GM12892 (cell line): ENCODE measurements around the gene NAA35.
"Not testable (repeated sequence)": the region's sequence is repeated elsewhere in the genome, so short reads cannot be mapped to it uniquely, and the experiment has no call there.

ENCODE experiments used
- DNase-seq: peaks from one replicate; pipeline ENCODE4 v3.0.0; 2011; ENCODE audit not compliant: insufficient read length
- FAIRE-seq: peaks from 2 replicates; lab custom pipeline; 2011; peaks lifted over from hg19 to GRCh38; lab: Jason Lieb, UNC
- POLR2A ChIP-seq: IDR thresholded peaks from 2 replicates; pipeline ENCODE4 v1.6.1; 2011; ENCODE audit warnings: low read depth, low read length, control low read depth
- POLR2AphosphoS5 ChIP-seq: IDR thresholded peaks from 2 replicates; pipeline ENCODE4 v1.6.1; 2011; ENCODE audit warnings: low read depth, low read length, control low read depth
- TAF1 ChIP-seq: IDR thresholded peaks from 2 replicates; pipeline ENCODE4 v1.6.1; 2011; ENCODE audit warnings: low read depth, mild to moderate bottlenecking, control low read depth, low read length, borderline replicate concordance

NAA35 gene

GRCh38 chr9:85960688-85961093, 19.7 kb downstream of the NAA35 start:
- DNase-seq (no peak), FAIRE-seq (no peak)
- TF ChIP-seq TAF1 (no peak), POLR2AphosphoS5 (no peak), POLR2A (no peak)

GRCh38 chr9:85964526-85964925, 23.6 kb downstream of the NAA35 start:
- DNase-seq (no peak), FAIRE-seq (no peak)
- no peak for TF ChIP-seq POLR2A
- TF ChIP-seq TAF1 = no peak
- TF ChIP-seq POLR2AphosphoS5 = no peak

- no peak for FAIRE-seq
- DNase-seq = no peak
- TF ChIP-seq POLR2A (no peak), POLR2AphosphoS5 (no peak), TAF1 (no peak)
Observed at GRCh38 chr9:85964949-85965348, 24.0 kb downstream of the NAA35 start.

GRCh38 chr9:85969727-85970126, 28.8 kb downstream of the NAA35 start:
- FAIRE-seq (no peak), DNase-seq (no peak)
- no peak for TF ChIP-seq POLR2A
- TF ChIP-seq POLR2AphosphoS5 = no peak
- TF ChIP-seq TAF1 = no peak

GRCh38 chr9:85971731-85972130, 30.8 kb downstream of the NAA35 start:
- TF ChIP-seq POLR2AphosphoS5 (no peak), TAF1 (no peak), POLR2A (no peak)
- no peak for FAIRE-seq
- DNase-seq = no peak

- no peak for TF ChIP-seq POLR2A
- no peak for TF ChIP-seq TAF1
- no peak for TF ChIP-seq POLR2AphosphoS5
- DNase-seq = no peak
- no peak for FAIRE-seq
Observed at GRCh38 chr9:85973238-85973637, 32.3 kb downstream of the NAA35 start.

GRCh38 chr9:85974055-85974547, 33.2 kb downstream of the NAA35 start:
- not testable (repeated sequence) for FAIRE-seq, DNase-seq

- DNase-seq = no peak
- no peak for TF ChIP-seq TAF1
- TF ChIP-seq POLR2A = no peak
- TF ChIP-seq POLR2AphosphoS5 = no peak
- no peak for FAIRE-seq
Observed at GRCh38 chr9:85978496-85978895, 37.5 kb downstream of the NAA35 start.

GRCh38 chr9:85981369-85981768, 40.4 kb downstream of the NAA35 start:
- TF ChIP-seq POLR2A (no peak), POLR2AphosphoS5 (no peak), TAF1 (no peak)
- no peak for DNase-seq
- no peak for FAIRE-seq

- DNase-seq (no peak), FAIRE-seq (no peak)
- no peak for TF ChIP-seq TAF1
- TF ChIP-seq POLR2A = no peak
- no peak for TF ChIP-seq POLR2AphosphoS5
Observed at GRCh38 chr9:85984457-85984856, 43.5 kb downstream of the NAA35 start.

- FAIRE-seq = no peak
- TF ChIP-seq POLR2A (no peak), POLR2AphosphoS5 (no peak), TAF1 (no peak)
- no peak for DNase-seq
Observed at GRCh38 chr9:85987236-85987635, 46.3 kb downstream of the NAA35 start.

- FAIRE-seq (no peak), DNase-seq (no peak)
- no peak for TF ChIP-seq POLR2A
- TF ChIP-seq TAF1 = no peak
Observed at GRCh38 chr9:85994191-85994590, 53.2 kb downstream of the NAA35 start.

GRCh38 chr9:85995097-85995496, 54.2 kb downstream of the NAA35 start:
- TF ChIP-seq POLR2AphosphoS5 = no peak
- FAIRE-seq = no peak
- DNase-seq = no peak

GRCh38 chr9:85995599-85995998, 54.7 kb downstream of the NAA35 start:
- TF ChIP-seq POLR2AphosphoS5 (no peak), POLR2A (no peak), TAF1 (no peak)
- DNase-seq = no peak
- FAIRE-seq = no peak
